HCT116 (cell line): ENCODE data around the gene SUSD2.

Experiments
- CTCF ChIP-seq, 3 experiments: fragments of 200-600 bp in 1 of 3; sonication (generic) in 1 of 3; IDR thresholded peaks in 2 of 3; conservative IDR thresholded peaks in 1 of 3; 2 replicates each; pipeline ENCODE4 v1.5.1; 2012 to 2017; ENCODE audit warnings: low read depth in 2 of 3, low read length in 2 of 3, antibody characterized with exemption in 1 of 3, borderline replicate concordance in 1 of 3, control low read depth in 1 of 3, mild to moderate bottlenecking in 1 of 3, mixed read lengths in 1 of 3, mixed run types in 1 of 3, moderate library complexity in 1 of 3; ENCODE audit not compliant: insufficient read depth in 1 of 3
- EGR1 ChIP-seq: IDR thresholded peaks from 2 replicates; pipeline ENCODE4 v1.6.1; 2012; ENCODE audit warnings: low read depth
- MAX ChIP-seq: IDR thresholded peaks from 2 replicates; pipeline ENCODE4 v1.6.1; 2012

DNA sequence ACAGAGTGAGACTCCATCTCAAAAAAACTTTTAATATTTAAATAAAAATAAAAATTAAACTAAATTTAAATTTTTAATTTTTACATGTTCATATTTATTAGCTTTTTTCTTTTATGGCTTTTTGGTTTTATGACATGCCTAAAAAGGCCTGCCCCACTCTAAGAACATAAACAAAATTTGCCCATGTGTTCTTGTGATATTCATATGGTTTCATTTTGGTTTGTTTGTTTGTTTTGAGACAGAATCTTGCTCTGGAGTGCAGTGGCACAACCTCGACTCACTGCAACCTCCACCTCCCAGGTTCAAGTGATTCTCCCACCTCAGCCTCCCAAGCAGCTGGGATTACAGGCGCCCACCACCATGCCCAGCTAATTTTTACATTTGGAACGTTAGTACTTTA, 27.7 kb downstream of the SUSD2 start:
- no peak for TF ChIP-seq CTCF (IDR thresholded peaks at IDR 0.05 in 2 of 3, conservative IDR thresholded peaks at IDR 0.05 in 1 of 3; ENCODE audit: borderline replicate concordance in 1 of 3, insufficient read depth in 1 of 3, low read depth in 2 of 3, low read length in 2 of 3)
- no peak for TF ChIP-seq EGR1
- no peak for TF ChIP-seq MAX
